ENCODE results near the gene NOTCH3.

Gene NOTCH3

GRCh38 chr19:15123031-15123890, 77.5 kb downstream of the NOTCH3 start:
- FAIRE-seq (no peak), DNase-seq (ENCODE audit: insufficient read length, low spot score) (no peak)
- no peak for TF ChIP-seq CTCF (IDR thresholded peaks at IDR 0.05; ENCODE audit: insufficient read depth, missing control alignments)

- FAIRE-seq, result no peak
- no peak for TF ChIP-seq CTCF (IDR thresholded peaks at IDR 0.05; ENCODE audit: insufficient read depth, missing control alignments)
These were observed 78.3 kb downstream of the NOTCH3 start for GRCh38 chr19:15122331-15123030.

GRCh38 chr19:15120135-15121026, 80.4 kb downstream of the NOTCH3 start:
- no peak for TF ChIP-seq CTCF (IDR thresholded peaks at IDR 0.05; ENCODE audit: insufficient read depth, missing control alignments)
- FAIRE-seq, result no peak

More at GRCh38 chr19:15122331-15123030, 78.3 kb downstream of the NOTCH3 start:
- DNase-seq (ENCODE audit: insufficient read length, low spot score), result no peak

GRCh38 chr19:15118789-15119494, 81.9 kb downstream of the NOTCH3 start:
- no peak for TF ChIP-seq CTCF (IDR thresholded peaks at IDR 0.05; ENCODE audit: insufficient read depth, missing control alignments)
- FAIRE-seq (no peak), DNase-seq (ENCODE audit: insufficient read length, low spot score) (no peak)

More at GRCh38 chr19:15120135-15121026, 80.4 kb downstream of the NOTCH3 start:
- DNase-seq (ENCODE audit: insufficient read length, low spot score), result no peak

GRCh38 chr19:15118248-15118647, 82.5 kb downstream of the NOTCH3 start:
- TF ChIP-seq CTCF (IDR thresholded peaks at IDR 0.05; ENCODE audit: insufficient read depth, missing control alignments), result no peak
- no peak for DNase-seq (ENCODE audit: insufficient read length, low spot score)
- no peak for FAIRE-seq

GRCh38 chr19:15116856-15117255, 83.9 kb downstream of the NOTCH3 start:
- no peak for FAIRE-seq
- DNase-seq (ENCODE audit: insufficient read length, low spot score), result no peak
- TF ChIP-seq CTCF (IDR thresholded peaks at IDR 0.05; ENCODE audit: insufficient read depth, missing control alignments), result no peak
